Inflammatory macrophage treated with lipopolysaccharide for 1 hour (primary cell): ENCODE measurements around the gene ZBTB21.

Experiments used
- DNase-seq, 2 donors: peaks; one replicate each; pipeline ENCODE4 v3.0.0-alpha.2; 2020 to 2022

ZBTB21 gene

DNA sequence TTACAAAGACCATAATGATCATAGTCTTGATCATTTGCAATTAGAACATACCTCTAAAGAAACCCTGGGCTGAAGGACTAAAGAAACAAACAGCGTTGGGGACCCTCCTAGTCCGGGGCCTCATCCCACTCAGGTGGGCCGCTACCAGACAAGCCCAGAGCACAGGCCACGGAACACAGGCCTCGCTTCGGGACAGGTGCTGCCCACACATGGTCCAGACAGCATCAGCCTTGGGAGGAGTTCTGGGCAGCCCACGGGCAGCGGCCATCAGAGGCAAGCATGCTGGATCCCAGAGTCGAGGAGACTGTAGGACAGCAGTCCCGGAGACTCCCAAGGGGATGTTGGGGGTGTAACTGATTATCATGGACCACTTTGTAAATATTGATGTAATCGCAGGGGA lies 61.3 kb downstream of the ZBTB21 start:
- DNase-seq: no peak

GRCh38 chr21:41948078-41948895 lies 61.9 kb downstream of the ZBTB21 start:
- DNase-seq: no peak

DNA sequence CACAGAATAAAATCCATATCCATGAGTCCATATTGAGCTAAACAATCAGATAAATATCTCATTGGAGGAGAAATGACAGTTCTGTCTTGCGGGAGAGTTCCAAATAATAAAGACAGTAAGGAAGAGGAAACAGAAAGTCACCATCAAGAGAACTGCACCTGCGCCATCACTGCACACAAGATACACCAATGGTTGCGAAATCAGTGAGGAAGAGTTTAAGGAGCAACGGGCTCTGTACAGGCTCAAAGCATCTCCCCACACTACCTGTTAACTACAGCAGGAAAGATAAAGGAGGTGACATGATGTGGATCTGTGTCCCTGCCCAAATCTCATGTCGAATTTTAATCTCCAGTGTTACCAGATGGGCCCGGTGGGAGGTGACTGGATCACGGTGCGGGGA lies 64.2 kb downstream of the ZBTB21 start:
- no peak for DNase-seq

DNA sequence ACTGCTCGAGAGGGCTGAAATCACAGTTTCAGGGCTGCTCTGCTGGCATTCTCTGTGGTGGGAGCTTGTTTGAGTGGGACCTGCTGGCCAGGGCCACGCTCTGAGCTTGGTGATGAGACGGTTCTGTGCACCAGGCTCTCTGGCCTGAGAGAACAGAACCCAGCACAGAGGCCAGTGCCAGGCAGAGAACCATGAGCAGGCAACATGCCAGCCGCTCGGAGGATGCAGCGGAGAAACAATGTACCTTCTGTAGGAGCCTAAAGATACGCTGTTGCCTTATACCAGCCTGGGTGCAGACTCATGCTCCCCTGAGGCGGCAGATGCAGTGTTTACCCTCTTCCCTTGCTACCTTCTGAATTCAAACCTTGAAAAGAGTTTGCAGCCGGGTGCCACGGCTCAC lies 66.3 kb downstream of the ZBTB21 start:
- DNase-seq: no peak

DNA sequence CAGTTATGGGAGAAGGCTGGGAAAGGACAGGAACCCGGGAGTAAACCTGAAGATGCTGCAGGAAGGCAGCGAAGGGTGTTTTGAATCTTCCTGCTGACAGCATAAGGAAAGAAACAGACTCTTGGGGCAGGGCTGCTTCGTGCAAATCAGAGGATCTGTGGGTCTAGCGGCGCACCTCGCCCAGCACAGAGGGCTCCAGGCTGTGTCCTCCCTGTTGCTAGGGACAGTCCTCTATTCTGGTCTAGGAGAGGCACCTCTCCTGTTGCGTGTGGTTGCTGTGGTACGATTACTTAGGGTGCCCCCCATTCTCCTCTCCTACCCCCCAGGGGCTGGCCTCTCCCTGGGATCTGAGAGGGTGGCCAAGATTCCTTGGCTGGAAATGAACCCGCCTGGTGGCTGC lies 67.7 kb downstream of the ZBTB21 start:
- DNase-seq: no peak

- no peak for DNase-seq
Measured at GRCh38 chr21:41941941-41942340, 68.2 kb downstream of the ZBTB21 start.

DNA sequence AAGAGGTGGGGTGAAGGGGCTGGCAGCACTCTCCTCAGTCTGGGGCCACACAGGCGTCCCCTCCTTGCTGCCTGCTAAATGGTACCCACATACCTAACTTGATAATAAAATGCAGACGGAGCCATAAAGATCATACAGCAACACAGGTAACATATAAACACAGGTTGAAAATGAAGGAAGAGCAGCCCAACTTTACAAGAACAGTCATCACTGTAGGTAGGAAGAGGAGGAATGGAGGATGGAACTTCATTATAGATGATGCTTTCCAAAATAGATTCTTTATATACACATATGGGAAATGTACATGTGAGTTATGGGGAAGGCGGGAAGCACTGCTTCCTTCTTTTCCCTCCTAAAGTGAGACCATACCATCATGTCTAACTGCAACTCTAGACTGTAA lies 69.7 kb downstream of the ZBTB21 start:
- DNase-seq: no peak

DNA sequence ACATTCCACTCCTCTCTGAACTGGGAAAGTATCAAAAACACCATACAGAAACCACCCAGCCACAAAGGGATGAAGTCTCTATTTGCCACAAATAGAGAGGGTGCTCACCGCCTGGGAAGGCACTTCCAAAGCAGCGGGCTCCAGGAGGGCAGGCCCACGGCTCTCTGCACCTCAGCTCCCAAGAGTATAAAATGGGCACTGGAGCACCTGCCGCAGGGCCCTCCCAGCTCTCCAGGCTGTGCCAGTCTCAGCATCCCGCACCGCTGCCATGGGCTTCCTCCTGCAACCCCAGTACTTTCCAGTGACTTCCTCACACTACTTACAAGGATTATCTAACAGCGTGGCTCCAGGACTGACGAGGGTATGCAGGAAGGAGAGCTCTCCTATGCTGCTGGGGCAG lies 70.8 kb downstream of the ZBTB21 start:
- DNase-seq: no peak
